Gastrocnemius medialis (tissue), 4 donors: ENCODE measurements around the gene AKAP12. TPM values are rescaled to one million over a fixed set of nuclear protein-coding genes. Genes with fewer than 3 reads are reported as not detected.

Experiments used
- ATAC-seq, 2 donors: fragments of 150-250 bp; one replicate each; pipeline ENCODE4 v1.9.1; 2016
- DNase-seq, 2 donors: peaks; one replicate each; pipeline ENCODE4 v3.0.0-alpha.2; 2019
- H3K27ac ChIP-seq, 4 donors: fragments of 200-600 bp; sonication (generic); 1 replicate in 1 of 4; 2 replicates in 3 of 4; pipeline ENCODE4 v1.5.1; 2016 to 2018; ENCODE audit warnings: mild to moderate bottlenecking in 2 of 4, moderate library complexity in 1 of 4
- H3K27me3 ChIP-seq, 3 donors: fragments of 200-600 bp; sonication (generic) in 2 of 3; 1 replicate in 1 of 3; 2 replicates in 2 of 3; pipeline versions ENCODE4 v1.5.1 to v1.6.0; 2016 to 2019; ENCODE audit warnings: mild to moderate bottlenecking in 1 of 3, moderate library complexity in 1 of 3
- H3K36me3 ChIP-seq, 2 donors: fragments of 200-600 bp; sonication (generic) in 1 of 2; one replicate each; pipeline ENCODE4 v1.5.1; 2017 to 2018
- H3K4me1 ChIP-seq, 2 donors: fragments of 200-600 bp; sonication (generic) in 1 of 2; one replicate each; pipeline ENCODE4 v1.5.1; 2016 to 2017; ENCODE audit warnings: mild to moderate bottlenecking in 2 of 2
- H3K4me3 ChIP-seq, 4 donors: fragments of 200-600 bp; sonication (generic) in 3 of 4; 1 replicate in 1 of 4; 2 replicates in 3 of 4; pipeline ENCODE4 v1.5.1; 2016 to 2019; ENCODE audit warnings: mild to moderate bottlenecking in 2 of 4
- H3K9me3 ChIP-seq, 3 donors: fragments of 200-600 bp; sonication (generic) in 2 of 3; 1 replicate in 1 of 3; 2 replicates in 2 of 3; pipeline ENCODE4 v1.5.1; 2016 to 2019
- POLR2A ChIP-seq, 2 donors: fragments of 450-650 bp; IDR thresholded peaks; one replicate each; pipeline ENCODE4 v1.6.1; 2017; ENCODE audit warnings: antibody characterized with exemption in 2 of 2, mild to moderate bottlenecking in 2 of 2, moderate library complexity in 2 of 2
- in situ Hi-C, 4 donors: fragments of 200-750 bp; cut with MboI; loops; one replicate each; pipeline versions ENCODE4 v1.15.0 to v1.8.0; 2017; ENCODE audit warnings: low sequenced_read_pairs in 4 of 4
- intact Hi-C: fragments of 100-400 bp; cut with DNase I; formaldehyde crosslinking; loops from one replicate; pipeline ENCODE4 v1.15.1; 2023; ENCODE audit warnings: low total_unique reads
- total RNA-seq, 4 donors: library from RNA; depleted of rRNA; stranded (reverse); fragments of >200 nt; gene quantifications; one replicate each; pipeline versions ENCODE4 v1.1.0 to v1.2.3, GENCODE V29; 2016
- TF ChIP-seq, protein P1 (sequence below), 5 experiments: fragments of 450-650 bp in 3 of 5; fragments of 200-600 bp in 2 of 5; sonication (generic) in 2 of 5; IDR thresholded peaks in 4 of 5; conservative IDR thresholded peaks in 1 of 5; 1 replicate in 4 of 5; 2 replicates in 1 of 5; pipeline ENCODE4 v1.5.1; 2016 to 2019; ENCODE audit warnings: antibody characterized with exemption in 5 of 5, mild to moderate bottlenecking in 3 of 5, moderate library complexity in 3 of 5

AKAP12 gene
- total RNA-seq, 4 donors from 2014 or later, result 6.4 to 17.3 (median 9.8) TPM

DNA sequence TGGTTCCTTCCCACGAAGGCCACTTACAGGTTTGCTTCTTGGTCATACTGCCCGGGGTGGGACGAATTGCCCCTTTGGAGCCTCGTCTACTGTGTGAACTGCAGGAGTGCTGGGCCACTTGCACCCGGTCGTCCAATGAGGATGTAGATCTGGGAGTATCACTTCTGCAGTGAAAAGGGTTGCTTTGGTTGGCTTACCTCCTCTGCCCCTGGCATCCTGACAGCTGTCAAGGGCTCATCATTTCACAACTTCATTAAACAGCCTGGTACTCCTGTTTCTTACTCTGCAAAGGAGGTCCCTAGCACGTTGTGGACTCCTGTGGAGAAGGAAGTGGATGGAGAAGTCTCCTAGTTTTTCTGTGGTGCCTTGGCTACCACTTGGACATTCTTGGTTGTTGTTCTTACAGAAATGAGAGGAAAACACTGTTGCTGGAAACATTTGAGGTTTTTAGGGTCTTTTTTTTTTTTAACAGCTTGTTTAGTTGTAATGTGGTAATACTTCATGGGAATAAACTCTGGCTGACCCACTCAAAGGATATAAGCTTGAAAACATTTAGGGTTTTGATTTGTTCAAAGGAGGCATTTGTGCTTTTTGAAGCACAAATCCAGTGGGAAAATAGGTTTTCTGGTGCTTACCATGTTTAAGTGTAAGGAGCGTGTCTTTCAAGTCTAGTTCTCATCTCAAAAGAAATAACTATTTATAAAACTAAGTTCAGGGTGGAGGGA lies 60.7 kb downstream of the AKAP12 start:
- no peak overlapping the region for H3K27ac ChIP-seq
- in situ Hi-C loops, result no loop called here
- TF ChIP-seq, protein P1, sequence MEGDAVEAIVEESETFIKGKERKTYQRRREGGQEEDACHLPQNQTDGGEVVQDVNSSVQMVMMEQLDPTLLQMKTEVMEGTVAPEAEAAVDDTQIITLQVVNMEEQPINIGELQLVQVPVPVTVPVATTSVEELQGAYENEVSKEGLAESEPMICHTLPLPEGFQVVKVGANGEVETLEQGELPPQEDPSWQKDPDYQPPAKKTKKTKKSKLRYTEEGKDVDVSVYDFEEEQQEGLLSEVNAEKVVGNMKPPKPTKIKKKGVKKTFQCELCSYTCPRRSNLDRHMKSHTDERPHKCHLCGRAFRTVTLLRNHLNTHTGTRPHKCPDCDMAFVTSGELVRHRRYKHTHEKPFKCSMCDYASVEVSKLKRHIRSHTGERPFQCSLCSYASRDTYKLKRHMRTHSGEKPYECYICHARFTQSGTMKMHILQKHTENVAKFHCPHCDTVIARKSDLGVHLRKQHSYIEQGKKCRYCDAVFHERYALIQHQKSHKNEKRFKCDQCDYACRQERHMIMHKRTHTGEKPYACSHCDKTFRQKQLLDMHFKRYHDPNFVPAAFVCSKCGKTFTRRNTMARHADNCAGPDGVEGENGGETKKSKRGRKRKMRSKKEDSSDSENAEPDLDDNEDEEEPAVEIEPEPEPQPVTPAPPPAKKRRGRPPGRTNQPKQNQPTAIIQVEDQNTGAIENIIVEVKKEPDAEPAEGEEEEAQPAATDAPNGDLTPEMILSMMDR (IDR thresholded peaks at IDR 0.05 in 4 of 5, conservative IDR thresholded peaks at IDR 0.05 in 1 of 5), result no peak
- no peak for TF ChIP-seq POLR2A (IDR thresholded peaks at IDR 0.05)

DNA sequence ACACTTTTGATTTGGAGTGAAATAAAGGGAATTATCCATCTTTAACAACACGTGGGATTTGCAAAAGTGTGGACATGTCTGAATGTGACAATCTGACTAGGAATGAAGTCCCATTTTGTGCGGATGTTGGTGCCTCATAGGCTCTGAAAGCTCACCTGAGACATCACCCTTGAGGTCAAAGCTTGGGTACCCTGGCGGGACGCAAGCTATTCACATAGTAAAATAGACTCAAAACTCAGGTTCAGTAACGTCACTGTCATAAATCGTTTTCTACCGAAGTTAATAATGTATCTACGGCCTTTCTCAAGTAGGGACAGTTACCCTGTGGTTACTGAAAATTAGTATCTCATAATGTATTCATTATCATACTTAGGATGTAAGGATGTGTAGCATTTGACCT lies 61.8 kb downstream of the AKAP12 start:
- H3K4me1 ChIP-seq, result no peaks in the 10 kb centered on the region
- ATAC-seq (no peak), DNase-seq (no peak)
- H3K36me3 ChIP-seq, result no peaks in the 10 kb centered on the region
- in situ Hi-C loops, result no loop called here
- TF ChIP-seq, protein P1 (IDR thresholded peaks at IDR 0.05 in 4 of 5, conservative IDR thresholded peaks at IDR 0.05 in 1 of 5), result no peak
- TF ChIP-seq POLR2A (IDR thresholded peaks at IDR 0.05), result no peak
- H3K27ac ChIP-seq, result no peak overlapping the region
- intact Hi-C loops, result no loop called here
- H3K27me3 ChIP-seq, result no peaks in the 10 kb centered on the region
- no peaks in the 10 kb centered on the region for H3K9me3 ChIP-seq
- H3K4me3 ChIP-seq, result no peak overlapping the region

More for the DNA sequence above, 60.7 kb downstream of the AKAP12 start:
- H3K4me3 ChIP-seq, result no peak overlapping the region
- no peaks in the 10 kb centered on the region for H3K9me3 ChIP-seq
- no peaks in the 10 kb centered on the region for H3K4me1 ChIP-seq
- H3K27me3 ChIP-seq, result no peaks in the 10 kb centered on the region
- intact Hi-C loops, result no loop called here
- no peaks in the 10 kb centered on the region for H3K36me3 ChIP-seq
- no peak for ATAC-seq
- DNase-seq, result no peak

DNA sequence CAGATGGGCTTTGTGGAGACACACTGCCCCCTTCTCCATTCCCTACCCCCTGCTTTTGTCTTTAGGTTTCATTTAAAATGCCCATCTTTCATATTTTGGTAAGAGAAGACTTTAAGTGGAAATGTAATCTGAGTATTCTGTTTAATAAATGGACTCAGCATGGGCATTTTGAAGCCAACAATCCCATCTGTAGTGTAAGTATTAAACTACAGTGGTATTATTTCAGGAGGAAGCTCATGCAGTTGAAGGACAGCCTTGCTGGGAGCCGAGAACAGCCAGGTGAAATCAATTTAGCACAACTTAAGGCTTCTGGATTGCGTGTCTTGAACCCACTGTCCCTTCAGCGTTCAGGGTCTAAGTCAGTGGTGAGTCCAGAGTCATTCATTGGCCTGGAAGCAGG lies 63.5 kb downstream of the AKAP12 start:
- no peaks in the 10 kb centered on the region for H3K9me3 ChIP-seq
- TF ChIP-seq, protein P1 (IDR thresholded peaks at IDR 0.05 in 4 of 5, conservative IDR thresholded peaks at IDR 0.05 in 1 of 5), result no peak
- no peak for TF ChIP-seq POLR2A (IDR thresholded peaks at IDR 0.05)
- no peak overlapping the region for H3K4me3 ChIP-seq
- H3K36me3 ChIP-seq, result no peaks in the 10 kb centered on the region
- in situ Hi-C loops, result no loop called here
- DNase-seq (no peak), ATAC-seq (no peak)
- H3K27ac ChIP-seq, result no peak overlapping the region
- no peaks in the 10 kb centered on the region for H3K27me3 ChIP-seq
- intact Hi-C loops, result no loop called here
- H3K4me1 ChIP-seq, result no peaks in the 10 kb centered on the region

DNA sequence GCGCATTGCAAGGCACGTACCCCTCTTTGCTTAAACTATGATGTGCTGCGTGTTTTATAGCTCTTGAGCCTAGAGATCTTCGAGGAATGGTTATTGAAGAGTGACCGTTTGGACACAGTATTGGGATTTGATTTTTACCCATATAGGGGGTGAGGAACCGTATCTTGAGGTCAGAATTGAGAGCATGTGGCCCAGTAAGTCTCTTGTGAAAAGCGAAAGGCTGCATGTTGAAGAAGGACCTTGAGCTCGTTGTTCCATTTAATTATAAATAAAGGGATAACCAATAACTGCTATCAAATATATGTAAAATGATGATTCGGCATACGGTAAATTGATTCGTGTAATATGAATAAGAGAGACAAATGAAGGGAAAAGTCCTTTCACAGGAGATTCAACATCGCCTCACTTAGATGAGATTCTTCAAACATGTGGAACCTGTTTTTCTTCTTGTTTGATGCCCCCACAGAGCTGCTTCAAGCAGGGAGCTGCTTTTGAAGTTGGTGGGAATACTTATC lies 66.6 kb downstream of the AKAP12 start:
- ATAC-seq, result no peak
- no peaks in the 10 kb centered on the region for H3K27me3 ChIP-seq
- TF ChIP-seq POLR2A (IDR thresholded peaks at IDR 0.05), result no peak
- TF ChIP-seq, protein P1 (IDR thresholded peaks at IDR 0.05 in 4 of 5, conservative IDR thresholded peaks at IDR 0.05 in 1 of 5), result no peak
- H3K4me1 ChIP-seq, result no peaks in the 10 kb centered on the region
- no peak overlapping the region for H3K27ac ChIP-seq
- no peak overlapping the region for H3K4me3 ChIP-seq
- no peak for DNase-seq
- in situ Hi-C loops (no loop called here), intact Hi-C loops (no loop called here)
- no peaks in the 10 kb centered on the region for H3K9me3 ChIP-seq
- no peaks in the 10 kb centered on the region for H3K36me3 ChIP-seq
